Liver (tissue), 9 donors: ENCODE measurements around the gene TGFBR3. TPM values are rescaled to one million over a fixed set of nuclear protein-coding genes. Genes with fewer than 3 reads are reported as not detected.
"Not testable (repeated sequence)": the region's sequence is repeated elsewhere in the genome, so short reads cannot be mapped to it uniquely, and the experiment has no call there.

Experiments
- DNase-seq: peaks from one replicate; pipeline ENCODE4 v3.0.0-alpha.2; 2017; ENCODE audit warnings: low spot score
- H3K27ac ChIP-seq, 2 donors: one replicate each; pipeline ENCODE4 v1.7.0; 2013; ENCODE audit warnings: inconsistent platforms in 2 of 2, low read length in 2 of 2, control low read depth in 1 of 2, low read depth in 1 of 2, mild to moderate bottlenecking in 1 of 2
- H3K27me3 ChIP-seq, 4 donors: one replicate each; pipeline versions ENCODE4 v1.6.1 to v1.7.0; 2013; ENCODE audit warnings: low read length in 3 of 4, inconsistent platforms in 1 of 4, mild to moderate bottlenecking in 1 of 4, moderate library complexity in 1 of 4; ENCODE audit not compliant: control insufficient read depth in 4 of 4, insufficient read depth in 4 of 4
- H3K36me3 ChIP-seq, 4 donors: one replicate each; pipeline versions ENCODE4 v1.6.1 to v1.7.0; 2013; ENCODE audit warnings: low read length in 3 of 4, mild to moderate bottlenecking in 3 of 4, low read depth in 1 of 4, moderate library complexity in 1 of 4; ENCODE audit not compliant: control insufficient read depth in 4 of 4, insufficient read depth in 3 of 4
- H3K4me1 ChIP-seq, 4 donors: one replicate each; pipeline versions ENCODE4 v1.6.1 to v1.7.0; 2013; ENCODE audit warnings: low read length in 3 of 4, mild to moderate bottlenecking in 3 of 4, moderate library complexity in 1 of 4; ENCODE audit not compliant: control insufficient read depth in 4 of 4, insufficient read depth in 4 of 4
- H3K4me3 ChIP-seq, 3 donors: one replicate each; pipeline versions ENCODE4 v1.6.1 to v1.7.0; 2013; ENCODE audit warnings: low read length in 3 of 3, control low read depth in 1 of 3, low read depth in 1 of 3, mild to moderate bottlenecking in 1 of 3
- H3K9ac ChIP-seq, 2 donors: one replicate each; pipeline ENCODE4 v1.7.0; 2013; ENCODE audit warnings: low read length in 2 of 2, mild to moderate bottlenecking in 2 of 2, moderate library complexity in 2 of 2, control low read depth in 1 of 2, low read depth in 1 of 2
- H3K9me3 ChIP-seq, 4 donors: one replicate each; pipeline versions ENCODE4 v1.6.1 to v1.7.0; 2013; ENCODE audit warnings: low read length in 3 of 4; ENCODE audit not compliant: control insufficient read depth in 4 of 4
- EGR1 ChIP-seq, 2 donors: IDR thresholded peaks; 2 replicates each; pipeline ENCODE4 v1.6.1; 2016 to 2018; ENCODE audit warnings: antibody characterized with exemption in 2 of 2, low read depth in 2 of 2
- FOXA1 ChIP-seq: IDR thresholded peaks from 2 replicates; pipeline ENCODE4 v1.6.1; 2016; ENCODE audit warnings: antibody characterized with exemption
- FOXA2 ChIP-seq: IDR thresholded peaks from 2 replicates; pipeline ENCODE4 v1.6.1; 2016; ENCODE audit warnings: antibody characterized with exemption
- GABPA ChIP-seq, 2 donors: IDR thresholded peaks in 1 of 2; conservative IDR thresholded peaks in 1 of 2; 2 replicates each; pipeline ENCODE4 v1.6.1; 2016; ENCODE audit warnings: antibody characterized with exemption in 2 of 2, mild to moderate bottlenecking in 1 of 2, moderate library complexity in 1 of 2
- HNF4A ChIP-seq, 2 donors: conservative IDR thresholded peaks; 2 replicates each; pipeline ENCODE4 v1.6.1; 2016; ENCODE audit warnings: antibody characterized with exemption in 2 of 2, mild to moderate bottlenecking in 2 of 2
- HNF4G ChIP-seq: IDR thresholded peaks from 2 replicates; pipeline ENCODE4 v1.6.1; 2016; ENCODE audit warnings: antibody characterized with exemption
- JUND ChIP-seq, 2 donors: IDR thresholded peaks; 2 replicates each; pipeline ENCODE4 v1.6.1; 2016; ENCODE audit warnings: antibody characterized with exemption in 2 of 2
- NR2F2 ChIP-seq: IDR thresholded peaks from 2 replicates; pipeline ENCODE4 v1.6.1; 2016; ENCODE audit warnings: antibody characterized with exemption
- RAD21 ChIP-seq, 2 donors: IDR thresholded peaks; 2 replicates each; pipeline ENCODE4 v1.6.1; 2016; ENCODE audit warnings: antibody characterized with exemption in 2 of 2, mild to moderate bottlenecking in 2 of 2
- RXRA ChIP-seq, 2 donors: IDR thresholded peaks; 2 replicates each; pipeline ENCODE4 v1.6.1; 2017 to 2018; ENCODE audit warnings: antibody characterized with exemption in 2 of 2, mild to moderate bottlenecking in 1 of 2
- SP1 ChIP-seq: IDR thresholded peaks from 2 replicates; pipeline ENCODE4 v1.6.1; 2018; ENCODE audit warnings: antibody characterized with exemption, mild to moderate bottlenecking
- TAF1 ChIP-seq: conservative IDR thresholded peaks from 2 replicates; pipeline ENCODE4 v1.6.1; 2016; ENCODE audit warnings: antibody characterized with exemption, mild to moderate bottlenecking
- YY1 ChIP-seq: IDR thresholded peaks from 2 replicates; pipeline ENCODE4 v1.6.1; 2016; ENCODE audit warnings: antibody characterized with exemption, mild to moderate bottlenecking
- WGBS: extraction: QIAGEN DNeasy Blood & Tissue Kit; methylation state at CpG from one replicate; pipeline ENCODE4 v1.1.7; 2013; 5-methylcytosine and 5-hydroxymethylcytosine counted together
- polyA plus RNA-seq, 2 donors: library from polyadenylated mRNA; stranded (reverse) in 1 of 2; unstranded in 1 of 2; fragments of 200-250 nt in 1 of 2; fragments of >200 nt in 1 of 2; fragmentation: Nextera tagmentation in 1 of 2; extraction: Ambion mirVana in 1 of 2; gene quantifications; one replicate each; pipeline versions ENCODE4 v1.2.1 to v1.2.3, GENCODE V29; 2013 to 2015
- total RNA-seq, 2 donors: library from RNA; depleted of rRNA; stranded (reverse); fragments of >200 nt; gene quantifications; one replicate each; pipeline ENCODE4 v1.2.3, GENCODE V29; 2014
- TF ChIP-seq, protein P1 (sequence below): IDR thresholded peaks from 2 replicates; pipeline ENCODE4 v1.6.1; 2016; ENCODE audit warnings: antibody characterized with exemption
- TF ChIP-seq, protein P2 (sequence below): fragments of 150-350 bp; IDR thresholded peaks from 2 replicates; pipeline ENCODE4 v1.5.1; 2017; ENCODE audit warnings: improper control_type of control experiment, low read depth, low read length; ENCODE audit not compliant: missing input control
- TF ChIP-seq, protein P3 (sequence below): IDR thresholded peaks from 2 replicates; pipeline ENCODE4 v1.6.1; 2016; ENCODE audit warnings: antibody characterized with exemption
- TF ChIP-seq, protein P4 (sequence below): IDR thresholded peaks from 2 replicates; pipeline ENCODE4 v1.6.1; 2016; ENCODE audit warnings: antibody characterized with exemption
- TF ChIP-seq, protein P5 (sequence below): IDR thresholded peaks from 2 replicates; pipeline ENCODE4 v1.6.1; 2016; ENCODE audit warnings: antibody characterized with exemption, mild to moderate bottlenecking
- donor health status: healthy.
- donor health status: healthy.
- donor health status: healthy.
- donor health status: healthy.
- donor health status: healthy.

TGFBR3 gene
- total and polyA plus RNA-seq, 4 donors: 6.1 to 19.3 (median 9.9) TPM

DNA sequence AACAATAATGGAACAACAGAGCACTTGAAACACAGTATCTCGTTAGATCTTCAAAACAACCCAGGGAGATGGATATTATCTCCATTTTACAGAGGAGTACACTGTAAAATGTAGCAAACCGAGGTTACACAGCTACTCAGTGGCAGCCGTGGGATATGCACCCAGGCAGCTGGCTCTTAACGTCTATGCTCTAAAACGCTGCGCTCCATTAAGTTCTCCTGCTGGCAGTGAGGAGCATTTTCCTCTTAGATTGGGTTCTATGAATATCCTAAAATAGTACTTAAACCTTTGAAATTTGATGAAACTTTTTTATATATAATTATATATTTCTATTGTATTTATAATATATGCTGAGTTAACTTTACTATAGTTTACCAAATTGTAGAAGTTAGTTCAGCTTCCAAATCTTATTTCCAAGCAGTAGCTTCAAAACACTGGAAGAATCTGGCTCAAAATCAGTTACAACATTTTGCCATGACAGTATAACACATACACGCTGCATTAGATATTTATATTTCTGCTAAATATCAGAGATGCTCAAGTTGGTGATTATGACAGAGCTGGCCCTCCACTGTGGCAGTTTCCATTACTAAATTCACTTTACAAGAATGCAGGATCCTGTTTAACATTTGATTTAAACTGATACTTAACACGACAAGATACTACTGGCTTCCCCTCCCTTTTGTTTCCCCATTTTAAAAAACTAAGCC is 49.5 kb downstream of the TGFBR3 start:
- Histone ChIP-seq H3K27ac (no peak overlapping the region), H3K4me3 (no peak overlapping the region), H3K27me3 (no peaks in the 10 kb centered on the region), H3K36me3 (no peaks in the 10 kb centered on the region), H3K9ac (no peak overlapping the region), H3K9me3 (no peaks in the 10 kb centered on the region), H3K4me1 (peaks cover 0 to 10% (median 5%) of the 10 kb centered on the region in 4 donors)
- WGBS: 84% methylated on average over 8 of the region's 8 CpGs
- no peak for TF ChIP-seq JUND (IDR thresholded peaks at IDR 0.05)
- no peak for DNase-seq

DNA sequence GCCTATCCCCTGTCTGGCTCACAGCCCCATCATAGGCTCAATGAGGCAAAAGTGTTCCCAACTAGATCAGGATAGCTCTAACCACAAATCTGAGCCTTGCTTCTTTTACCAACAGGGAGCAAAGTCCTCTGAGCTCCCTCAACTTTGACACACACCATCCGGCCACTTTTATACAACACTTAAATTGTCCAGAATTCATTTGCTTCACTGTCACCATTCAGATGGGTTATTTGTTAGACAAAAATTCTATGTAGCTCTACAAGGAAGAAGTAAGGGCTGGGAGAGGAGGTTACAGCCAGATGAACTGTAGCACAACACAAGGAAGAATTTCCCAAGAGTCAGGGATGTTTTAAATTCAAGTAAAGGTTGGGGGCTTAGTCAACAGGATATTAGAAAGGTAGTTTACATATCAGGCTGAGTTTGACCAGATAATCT is 50.8 kb downstream of the TGFBR3 start:
- H3K4me3 ChIP-seq: no peak overlapping the region
- H3K27ac ChIP-seq: peak overlapping the region in 1 of 2 donors; percentile 29
- H3K27me3 ChIP-seq: no peaks in the 10 kb centered on the region
- 33% methylated on average over 1 of the region's 1 CpG for WGBS
- TF ChIP-seq, protein P1, sequence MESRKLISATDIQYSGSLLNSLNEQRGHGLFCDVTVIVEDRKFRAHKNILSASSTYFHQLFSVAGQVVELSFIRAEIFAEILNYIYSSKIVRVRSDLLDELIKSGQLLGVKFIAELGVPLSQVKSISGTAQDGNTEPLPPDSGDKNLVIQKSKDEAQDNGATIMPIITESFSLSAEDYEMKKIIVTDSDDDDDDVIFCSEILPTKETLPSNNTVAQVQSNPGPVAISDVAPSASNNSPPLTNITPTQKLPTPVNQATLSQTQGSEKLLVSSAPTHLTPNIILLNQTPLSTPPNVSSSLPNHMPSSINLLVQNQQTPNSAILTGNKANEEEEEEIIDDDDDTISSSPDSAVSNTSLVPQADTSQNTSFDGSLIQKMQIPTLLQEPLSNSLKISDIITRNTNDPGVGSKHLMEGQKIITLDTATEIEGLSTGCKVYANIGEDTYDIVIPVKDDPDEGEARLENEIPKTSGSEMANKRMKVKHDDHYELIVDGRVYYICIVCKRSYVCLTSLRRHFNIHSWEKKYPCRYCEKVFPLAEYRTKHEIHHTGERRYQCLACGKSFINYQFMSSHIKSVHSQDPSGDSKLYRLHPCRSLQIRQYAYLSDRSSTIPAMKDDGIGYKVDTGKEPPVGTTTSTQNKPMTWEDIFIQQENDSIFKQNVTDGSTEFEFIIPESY: no peak
- TF ChIP-seq FOXA2 (no peak), TAF1 (no peak), FOXA1 (no peak), JUND (IDR thresholded peaks at IDR 0.05) (no peak), HNF4G (peak; percentile 50), YY1 (no peak), RXRA (IDR thresholded peaks at IDR 0.05) (peak in 1 of 2 donors; percentile 23), EGR1 (IDR thresholded peaks at IDR 0.05; ENCODE audit: low read depth in 2 of 2) (no peak), SP1 (peak; percentile 51), NR2F2 (no peak), GABPA (IDR thresholded peaks at IDR 0.05 in 1 of 2, conservative IDR thresholded peaks at IDR 0.05 in 1 of 2) (no peak), RAD21 (IDR thresholded peaks at IDR 0.05) (no peak), HNF4A (conservative IDR thresholded peaks at IDR 0.05) (peak; percentile 74 to 77)
- TF ChIP-seq, protein P2, sequence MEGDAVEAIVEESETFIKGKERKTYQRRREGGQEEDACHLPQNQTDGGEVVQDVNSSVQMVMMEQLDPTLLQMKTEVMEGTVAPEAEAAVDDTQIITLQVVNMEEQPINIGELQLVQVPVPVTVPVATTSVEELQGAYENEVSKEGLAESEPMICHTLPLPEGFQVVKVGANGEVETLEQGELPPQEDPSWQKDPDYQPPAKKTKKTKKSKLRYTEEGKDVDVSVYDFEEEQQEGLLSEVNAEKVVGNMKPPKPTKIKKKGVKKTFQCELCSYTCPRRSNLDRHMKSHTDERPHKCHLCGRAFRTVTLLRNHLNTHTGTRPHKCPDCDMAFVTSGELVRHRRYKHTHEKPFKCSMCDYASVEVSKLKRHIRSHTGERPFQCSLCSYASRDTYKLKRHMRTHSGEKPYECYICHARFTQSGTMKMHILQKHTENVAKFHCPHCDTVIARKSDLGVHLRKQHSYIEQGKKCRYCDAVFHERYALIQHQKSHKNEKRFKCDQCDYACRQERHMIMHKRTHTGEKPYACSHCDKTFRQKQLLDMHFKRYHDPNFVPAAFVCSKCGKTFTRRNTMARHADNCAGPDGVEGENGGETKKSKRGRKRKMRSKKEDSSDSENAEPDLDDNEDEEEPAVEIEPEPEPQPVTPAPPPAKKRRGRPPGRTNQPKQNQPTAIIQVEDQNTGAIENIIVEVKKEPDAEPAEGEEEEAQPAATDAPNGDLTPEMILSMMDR: no peak
- TF ChIP-seq, protein P3, sequence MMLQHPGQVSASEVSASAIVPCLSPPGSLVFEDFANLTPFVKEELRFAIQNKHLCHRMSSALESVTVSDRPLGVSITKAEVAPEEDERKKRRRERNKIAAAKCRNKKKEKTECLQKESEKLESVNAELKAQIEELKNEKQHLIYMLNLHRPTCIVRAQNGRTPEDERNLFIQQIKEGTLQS: no peak
- TF ChIP-seq, protein P4, sequence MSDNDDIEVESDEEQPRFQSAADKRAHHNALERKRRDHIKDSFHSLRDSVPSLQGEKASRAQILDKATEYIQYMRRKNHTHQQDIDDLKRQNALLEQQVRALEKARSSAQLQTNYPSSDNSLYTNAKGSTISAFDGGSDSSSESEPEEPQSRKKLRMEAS: no peak
- TF ChIP-seq, protein P5, sequence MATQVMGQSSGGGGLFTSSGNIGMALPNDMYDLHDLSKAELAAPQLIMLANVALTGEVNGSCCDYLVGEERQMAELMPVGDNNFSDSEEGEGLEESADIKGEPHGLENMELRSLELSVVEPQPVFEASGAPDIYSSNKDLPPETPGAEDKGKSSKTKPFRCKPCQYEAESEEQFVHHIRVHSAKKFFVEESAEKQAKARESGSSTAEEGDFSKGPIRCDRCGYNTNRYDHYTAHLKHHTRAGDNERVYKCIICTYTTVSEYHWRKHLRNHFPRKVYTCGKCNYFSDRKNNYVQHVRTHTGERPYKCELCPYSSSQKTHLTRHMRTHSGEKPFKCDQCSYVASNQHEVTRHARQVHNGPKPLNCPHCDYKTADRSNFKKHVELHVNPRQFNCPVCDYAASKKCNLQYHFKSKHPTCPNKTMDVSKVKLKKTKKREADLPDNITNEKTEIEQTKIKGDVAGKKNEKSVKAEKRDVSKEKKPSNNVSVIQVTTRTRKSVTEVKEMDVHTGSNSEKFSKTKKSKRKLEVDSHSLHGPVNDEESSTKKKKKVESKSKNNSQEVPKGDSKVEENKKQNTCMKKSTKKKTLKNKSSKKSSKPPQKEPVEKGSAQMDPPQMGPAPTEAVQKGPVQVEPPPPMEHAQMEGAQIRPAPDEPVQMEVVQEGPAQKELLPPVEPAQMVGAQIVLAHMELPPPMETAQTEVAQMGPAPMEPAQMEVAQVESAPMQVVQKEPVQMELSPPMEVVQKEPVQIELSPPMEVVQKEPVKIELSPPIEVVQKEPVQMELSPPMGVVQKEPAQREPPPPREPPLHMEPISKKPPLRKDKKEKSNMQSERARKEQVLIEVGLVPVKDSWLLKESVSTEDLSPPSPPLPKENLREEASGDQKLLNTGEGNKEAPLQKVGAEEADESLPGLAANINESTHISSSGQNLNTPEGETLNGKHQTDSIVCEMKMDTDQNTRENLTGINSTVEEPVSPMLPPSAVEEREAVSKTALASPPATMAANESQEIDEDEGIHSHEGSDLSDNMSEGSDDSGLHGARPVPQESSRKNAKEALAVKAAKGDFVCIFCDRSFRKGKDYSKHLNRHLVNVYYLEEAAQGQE: no peak
- no peaks in the 10 kb centered on the region for H3K36me3 ChIP-seq
- peaks cover 2 to 23% (median 16%) of the 10 kb centered on the region in 4 donors for H3K4me1 ChIP-seq
- DNase-seq: no peak
- H3K9ac ChIP-seq: no peak overlapping the region
- no peaks in the 10 kb centered on the region for H3K9me3 ChIP-seq

DNA sequence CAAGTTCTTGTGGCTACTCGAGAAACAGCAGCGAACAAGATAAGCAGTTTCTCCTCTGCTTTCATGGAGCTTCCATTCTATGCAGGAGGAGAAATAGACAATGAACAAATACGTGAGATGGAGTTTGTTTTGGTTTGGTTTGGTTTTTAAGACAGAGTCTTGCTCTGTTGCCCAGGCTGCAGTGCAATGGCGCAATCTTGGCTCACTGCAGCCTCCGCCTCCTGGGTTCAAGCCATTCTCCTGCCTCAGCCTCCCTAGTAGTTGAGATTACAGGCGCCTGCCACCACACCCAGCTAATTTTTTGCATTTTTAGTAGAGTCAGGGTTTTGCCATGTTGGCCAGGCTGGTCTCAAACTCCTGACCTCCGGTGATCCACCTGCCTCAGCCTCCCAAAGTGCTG is 51.4 kb downstream of the TGFBR3 start:
- H3K4me1 ChIP-seq: peaks cover 2 to 26% (median 16%) of the 10 kb centered on the region in 4 donors
- WGBS: 93% methylated on average over 7 of the region's 7 CpGs
- not testable (repeated sequence) for H3K4me3 ChIP-seq, H3K9ac ChIP-seq, H3K27me3 ChIP-seq, DNase-seq, H3K9me3 ChIP-seq, H3K27ac ChIP-seq, H3K36me3 ChIP-seq
